Left colon (tissue), 2 donors: ENCODE data around the gene FAM174B. TPM values are rescaled to one million over a fixed set of nuclear protein-coding genes. Genes with fewer than 3 reads are reported as not detected.
A peak's percentile ranks its signal among the peaks of the same experiment; 100 is the strongest.

ENCODE experiments used
- ATAC-seq: fragments of 200-7000 bp; cut with Tn5 transposase; one replicate; pipeline ENCODE4 v1.9.1; 2020; ENCODE audit warnings: mild to moderate bottlenecking, moderate library complexity
- DNase-seq, 2 donors: peaks; one replicate each; pipeline ENCODE4 v3.0.0-alpha.2; 2020
- intact Hi-C, 2 donors: fragments of 100-400 bp; cut with DNase I in 1 of 2; cut with micrococcal nuclease in 1 of 2; formaldehyde crosslinking; loops; one replicate each; pipeline versions ENCODE4 v1.11.2 to v1.14.0; 2022; cut with DNase I, micrococcal nuclease
- total RNA-seq, 2 donors: library from RNA; stranded (reverse); fragmentation: NEBNext Ultra II Directional; extraction: Animal tissue kit (Norgen Biotek cat#: 25700); gene quantifications; one replicate each; pipeline ENCODE4 v1.2.1, GENCODE V29; 2021
- donor health status: DM: no; HTN: no; CAD: no.
- donor health status: DM: yes; HTN: yes; CAD: no.

Gene FAM174B
- total RNA-seq, 2 donors from 2014 or later = 29.5 to 32.4 TPM

DNA sequence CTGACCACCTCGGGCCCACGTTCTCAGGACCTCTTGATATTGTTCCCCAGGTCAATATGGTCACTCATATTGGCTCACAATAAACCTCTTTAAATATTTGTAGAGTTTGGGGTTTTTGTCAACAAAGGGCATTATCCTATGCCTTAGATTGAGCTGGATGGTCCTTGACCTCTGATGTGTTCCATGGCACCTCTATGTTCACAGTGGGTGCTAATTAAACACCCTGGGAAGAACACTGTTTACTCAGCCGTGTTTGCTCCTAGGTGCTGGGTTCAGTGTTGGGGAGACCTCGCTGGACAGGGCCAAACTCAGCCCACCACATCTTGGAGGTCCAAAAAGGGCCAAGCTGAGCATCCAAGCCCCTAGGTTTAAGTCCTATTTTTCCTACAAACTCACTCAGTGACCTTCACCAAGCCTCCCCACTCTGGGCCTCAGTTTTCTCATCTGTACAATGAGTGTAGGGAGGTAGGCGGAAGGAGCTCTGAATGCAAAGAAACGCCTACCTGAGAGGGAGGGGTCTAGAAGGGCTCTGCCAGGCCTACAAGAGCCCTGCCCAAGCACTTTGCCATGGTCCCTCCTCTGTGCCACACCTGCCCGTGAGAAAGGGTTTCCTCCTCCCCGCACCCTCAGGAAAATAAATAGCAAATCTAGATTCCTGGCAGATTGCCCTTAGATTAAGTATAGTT lies 7.2 kb downstream of the FAM174B start:
- intact Hi-C loops = no loop called here
- no peak for DNase-seq
- peak; percentile 64 for ATAC-seq

DNA sequence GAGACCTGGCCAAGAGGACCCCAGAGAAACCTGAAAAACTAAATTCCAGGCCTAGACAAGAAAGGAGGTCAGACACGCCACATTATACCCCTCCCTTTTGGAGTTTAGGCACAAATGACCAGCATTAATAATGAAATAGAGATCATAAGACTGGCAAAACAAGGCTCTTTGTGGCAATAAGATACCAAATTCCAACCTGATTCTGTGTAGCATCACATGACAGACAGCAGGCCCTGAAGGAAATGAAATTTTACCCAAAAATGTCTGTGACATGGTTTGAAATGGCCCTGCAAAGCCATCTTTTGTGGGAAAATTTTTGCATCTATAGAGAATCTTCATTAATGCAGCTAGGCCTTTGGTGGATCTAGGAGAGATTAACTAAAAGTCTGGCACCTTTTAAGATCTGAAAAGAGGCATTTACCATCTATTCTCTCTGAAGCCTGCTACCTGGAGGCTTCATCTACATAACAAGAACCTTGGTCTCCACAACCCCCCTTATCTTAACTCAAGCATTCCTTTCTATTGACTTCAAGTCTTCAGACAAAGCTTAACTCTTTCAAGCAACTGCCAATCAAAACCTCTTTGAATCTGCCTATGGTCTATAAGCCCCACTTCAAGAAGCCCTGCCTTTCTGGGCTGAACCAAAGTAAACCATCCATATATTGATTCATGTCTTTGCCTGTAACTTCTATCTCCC lies 8.0 kb downstream of the FAM174B start:
- DNase-seq = no peak
- no peak for ATAC-seq
- intact Hi-C loops = no loop called here

DNA sequence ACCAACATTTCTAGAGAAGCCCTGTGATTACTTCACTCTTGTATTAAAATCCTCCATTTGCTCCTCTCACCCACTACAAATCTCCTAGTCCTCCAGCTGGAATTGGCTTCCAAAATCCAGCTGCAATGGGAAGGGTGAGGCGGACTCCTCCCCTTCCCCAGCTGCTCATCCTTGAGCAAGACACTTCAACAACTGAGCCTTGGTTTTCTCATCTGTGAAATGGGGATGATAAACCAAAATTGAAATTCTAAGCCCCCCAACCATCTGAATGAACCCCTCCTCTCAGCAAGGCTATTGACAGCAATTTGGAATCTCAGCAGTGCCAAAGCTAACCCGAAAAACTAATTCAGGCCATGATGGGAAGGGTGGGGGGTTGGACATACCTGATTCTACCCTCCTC lies 9.4 kb downstream of the FAM174B start:
- ATAC-seq (no peak), DNase-seq (no peak)
- intact Hi-C loops = no loop called here

DNA sequence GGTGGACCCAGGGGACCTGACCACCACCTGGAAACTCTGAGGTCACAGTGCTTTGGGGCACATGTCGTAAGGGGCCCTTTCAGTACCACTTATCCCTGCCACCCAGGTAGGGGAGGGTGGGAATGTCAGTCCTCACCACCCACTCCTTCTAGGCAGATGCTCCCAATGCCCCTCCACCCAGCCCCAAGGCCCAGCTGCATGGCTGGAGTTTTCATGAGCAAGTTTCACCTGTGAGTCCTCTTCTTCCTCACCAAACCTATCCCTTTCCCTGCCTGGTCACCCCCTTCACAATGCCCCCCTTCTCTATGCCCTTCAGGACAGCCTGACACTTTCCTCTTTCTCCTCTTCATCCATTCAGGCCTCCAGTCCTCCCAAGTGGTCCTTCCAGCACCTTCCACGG lies 9.8 kb downstream of the FAM174B start:
- ATAC-seq (no peak), DNase-seq (no peak)
- intact Hi-C loops = no loop called here

DNA sequence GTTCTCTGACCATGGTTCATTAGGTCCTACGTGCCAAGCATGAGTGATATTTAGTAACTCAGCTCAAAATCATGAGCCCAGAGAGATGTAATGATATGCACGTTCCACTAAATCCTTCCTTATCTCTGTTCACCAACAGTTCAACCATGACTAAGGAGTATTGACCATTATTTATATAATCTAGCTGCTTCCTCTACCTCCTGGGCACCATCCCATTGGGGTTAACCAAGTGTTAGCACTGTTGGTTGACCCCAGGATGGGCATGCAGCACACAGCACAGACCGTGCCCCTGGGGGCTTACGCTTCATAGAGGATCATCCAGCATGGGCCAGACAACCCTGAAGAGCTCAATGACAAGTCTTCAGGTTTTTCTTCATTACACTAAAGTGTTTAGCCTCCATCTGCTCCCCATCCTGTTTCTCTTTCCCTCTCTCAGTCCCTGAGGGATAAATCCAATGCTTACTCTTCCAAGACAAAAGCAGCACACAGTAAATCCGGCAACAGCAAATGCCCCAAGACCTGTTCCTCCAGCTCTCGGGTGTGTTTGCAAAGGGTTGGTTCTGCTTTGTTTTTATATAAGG lies 10.4 kb downstream of the FAM174B start:
- ATAC-seq = peak; percentile 69
- intact Hi-C loops = no loop called here
- DNase-seq = no peak

DNA sequence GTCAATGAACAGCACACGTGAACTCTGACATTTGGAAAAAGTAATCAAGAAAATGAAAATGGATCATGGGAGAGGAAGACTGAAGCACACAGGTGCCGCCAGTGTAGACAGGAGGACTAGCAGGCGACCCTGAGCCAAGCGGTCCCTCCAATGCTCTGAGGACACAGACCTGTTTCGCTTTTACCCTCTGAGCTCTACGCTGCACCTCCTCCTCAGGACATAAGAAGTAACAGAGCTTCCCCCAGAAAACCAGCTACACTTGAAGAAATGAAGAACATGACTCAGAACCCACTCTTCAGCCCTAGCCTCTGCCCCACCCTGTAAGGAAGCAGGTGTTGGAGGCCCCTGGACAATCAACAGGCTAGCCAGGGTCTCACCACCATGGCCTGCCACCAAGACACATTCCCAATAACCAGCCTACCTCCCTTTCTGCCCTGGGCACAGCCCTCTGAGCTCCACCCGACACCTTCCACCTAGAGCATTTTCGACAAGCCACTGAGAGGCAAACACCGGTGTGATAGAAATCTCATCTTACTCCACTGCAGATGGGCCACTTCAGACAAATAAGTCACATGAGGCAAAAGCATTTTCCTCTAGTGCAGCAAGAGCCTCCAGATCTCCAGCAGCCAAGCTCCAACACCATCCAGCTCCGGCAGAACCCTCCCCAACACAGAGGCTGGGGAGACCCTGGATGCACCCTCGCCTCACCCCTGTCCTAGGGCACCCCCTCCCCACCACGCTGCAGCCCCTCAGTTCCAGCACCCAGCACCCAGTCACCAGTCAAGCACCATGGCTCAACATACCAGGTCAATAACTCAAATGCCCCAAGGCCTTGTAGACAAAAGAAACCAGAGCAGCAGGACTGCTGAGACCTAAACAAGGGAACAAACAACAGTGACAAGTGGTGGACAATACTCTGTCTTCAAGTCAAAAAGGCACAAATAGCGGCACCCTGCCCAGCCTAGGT lies 11.4 kb downstream of the FAM174B start:
- intact Hi-C loops = no loop called here
- ATAC-seq = no peak
- DNase-seq = peak in 1 of 2 donors; percentile 19

DNA sequence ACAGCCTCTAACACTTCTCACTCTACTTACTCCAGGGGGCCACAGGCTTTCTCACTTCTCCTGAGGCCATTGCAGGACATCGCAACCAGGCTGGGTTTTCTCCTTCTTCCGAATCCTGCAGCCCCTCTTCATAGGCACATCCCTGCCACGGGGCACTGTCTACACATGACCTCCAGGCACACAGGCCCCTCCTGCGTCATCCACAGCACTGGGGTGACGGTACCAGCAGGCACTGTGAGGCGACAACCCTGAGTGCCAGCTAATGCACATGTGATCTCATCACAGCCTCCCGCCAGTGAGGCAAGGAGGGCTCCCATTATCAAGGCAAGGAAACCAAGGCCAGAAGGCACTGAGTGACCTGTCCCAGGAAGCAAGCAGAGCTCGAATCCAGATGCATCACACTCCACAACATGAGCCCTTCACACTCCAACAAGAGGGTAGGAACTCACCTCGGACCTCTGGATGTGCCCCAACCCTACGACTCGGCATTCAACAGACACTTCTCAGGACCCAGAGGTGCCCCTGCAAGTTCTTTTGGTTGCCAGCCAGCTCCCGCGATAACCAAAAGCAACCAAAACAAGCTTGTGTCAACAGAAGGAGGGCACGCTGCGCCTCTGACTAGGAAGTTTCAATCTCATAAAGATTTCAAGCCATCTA lies 16.7 kb downstream of the FAM174B start:
- ATAC-seq (peak; percentile 51), DNase-seq (peak in 1 of 2 donors; percentile 28)
- intact Hi-C loops = no loop called here

DNA sequence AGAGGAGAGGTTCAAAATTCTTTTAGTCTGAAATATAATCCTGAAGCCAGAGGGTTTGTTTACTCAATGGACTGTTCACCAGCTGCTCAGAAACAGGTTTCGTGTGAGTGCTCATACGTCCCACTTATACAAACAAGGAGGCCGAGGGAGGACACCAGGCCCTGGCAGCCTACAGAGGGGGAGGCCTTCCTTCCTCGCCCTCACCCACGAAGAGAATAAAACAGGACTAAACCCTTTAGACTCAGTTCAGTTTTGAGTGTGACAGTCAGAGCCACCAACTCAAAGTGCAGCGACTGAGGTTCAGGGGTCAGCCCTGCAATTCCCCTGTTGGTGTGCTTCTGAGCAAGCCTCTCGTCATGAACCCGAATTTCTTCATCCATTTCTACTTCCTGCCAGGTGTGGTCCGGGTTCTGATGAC lies 17.3 kb downstream of the FAM174B start:
- ATAC-seq (peak; percentile 89), DNase-seq (peak in 1 of 2 donors; percentile 56)
- intact Hi-C loops = no loop called here

DNA sequence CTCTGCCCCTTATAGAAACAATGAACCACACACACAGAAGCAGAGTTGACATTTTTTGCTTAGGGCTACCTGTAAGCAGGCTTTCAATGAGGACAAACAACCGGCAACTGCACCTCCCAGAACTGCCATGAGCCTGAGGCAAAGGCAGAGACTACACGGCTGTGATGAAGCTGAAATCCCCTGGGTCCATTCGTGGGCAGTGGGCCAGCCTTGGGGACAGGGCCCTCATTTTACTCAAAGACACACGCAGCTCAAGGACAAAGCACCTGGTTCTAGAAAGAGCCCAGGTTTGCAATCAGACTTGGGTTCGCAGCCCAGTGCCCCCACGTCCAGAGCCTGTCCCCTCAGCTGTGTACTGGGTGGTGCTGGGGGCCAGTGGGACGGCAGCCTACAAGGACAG lies 17.9 kb downstream of the FAM174B start:
- peak in 1 of 2 donors; percentile 14 for DNase-seq
- intact Hi-C loops = no loop called here
- no peak for ATAC-seq

DNA sequence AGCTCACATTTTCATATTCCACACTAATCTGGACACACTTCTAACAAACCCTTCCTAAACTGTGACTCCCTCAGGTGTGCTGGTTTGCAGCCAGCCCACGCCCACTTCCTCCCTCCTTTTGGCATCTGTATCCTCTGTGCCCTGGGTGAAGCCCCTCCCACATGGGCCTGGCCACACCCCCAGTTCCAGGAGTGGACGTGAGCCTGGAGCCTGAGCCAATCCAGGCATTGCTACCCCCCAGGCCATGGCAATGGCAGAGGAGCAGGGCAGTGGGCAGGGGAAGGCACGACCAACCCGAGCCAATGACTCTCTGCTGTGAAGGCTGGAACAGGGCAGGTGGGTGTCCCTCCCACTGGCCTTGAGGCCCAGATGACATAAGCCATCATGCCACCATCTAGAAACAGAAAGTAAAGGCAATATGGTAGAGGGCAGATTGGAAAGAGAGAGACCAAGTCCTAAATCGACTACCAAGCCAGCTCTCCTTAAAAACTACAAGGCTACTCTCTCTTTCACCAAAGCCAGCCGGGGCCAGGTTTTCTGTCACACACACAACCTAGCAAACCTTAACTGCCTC lies 18.6 kb downstream of the FAM174B start:
- DNase-seq (peak; percentile 37 to 53), ATAC-seq (peak; percentile 63)
- intact Hi-C loops = no loop called here

DNA sequence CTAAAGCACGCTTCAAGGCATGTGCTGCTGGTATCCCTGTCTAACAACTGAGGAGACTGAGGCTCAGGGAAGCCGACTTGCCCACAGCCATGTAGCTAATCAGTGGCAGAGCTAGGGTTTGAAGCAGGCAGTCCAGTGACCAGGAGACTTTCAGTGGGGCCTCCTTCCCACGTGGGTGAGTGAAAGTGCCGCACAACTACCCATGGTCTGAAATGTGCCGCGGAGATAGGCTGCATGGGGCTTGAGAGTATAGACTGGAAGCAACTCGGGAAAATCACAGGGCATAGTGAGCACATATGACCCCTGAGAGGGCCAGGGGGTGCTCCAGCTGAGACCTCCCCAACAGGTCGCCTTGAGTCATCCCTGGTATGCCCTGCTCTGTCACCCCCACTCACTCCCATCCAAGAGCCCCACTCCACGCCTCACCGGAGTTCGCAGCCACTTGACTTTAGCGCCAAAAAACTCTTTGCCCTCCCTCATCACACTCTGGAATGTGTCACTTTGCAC lies 19.1 kb downstream of the FAM174B start:
- peak in 1 of 2 donors; percentile 24 for DNase-seq
- ATAC-seq = no peak
- intact Hi-C loops = no loop called here

DNA sequence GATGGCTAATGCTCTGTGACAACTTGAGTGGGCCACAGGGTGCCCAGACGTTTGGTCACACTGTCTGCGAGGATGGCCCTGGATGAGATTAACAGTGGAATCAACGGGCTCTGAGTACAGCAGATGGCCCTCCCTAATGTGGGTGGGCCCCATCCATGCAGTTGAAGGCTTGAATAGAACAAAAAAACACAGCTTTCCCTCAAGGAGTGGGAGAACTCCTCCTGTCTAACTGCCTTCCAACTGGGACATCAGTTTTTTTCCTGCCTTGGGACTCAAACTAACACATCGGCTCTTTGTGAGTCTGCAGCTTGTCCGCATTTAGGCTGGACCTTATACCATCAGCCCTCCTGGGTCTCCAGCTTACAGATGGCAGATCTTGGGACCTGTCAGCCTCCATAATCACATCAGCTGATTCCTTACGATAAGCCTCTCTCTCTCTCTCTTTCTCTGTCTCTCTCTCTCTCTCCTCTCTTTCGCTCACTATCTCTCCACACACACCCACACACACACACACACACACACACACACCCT lies 20.8 kb downstream of the FAM174B start:
- ATAC-seq (no peak), DNase-seq (no peak)
- intact Hi-C loops = no loop called here

DNA sequence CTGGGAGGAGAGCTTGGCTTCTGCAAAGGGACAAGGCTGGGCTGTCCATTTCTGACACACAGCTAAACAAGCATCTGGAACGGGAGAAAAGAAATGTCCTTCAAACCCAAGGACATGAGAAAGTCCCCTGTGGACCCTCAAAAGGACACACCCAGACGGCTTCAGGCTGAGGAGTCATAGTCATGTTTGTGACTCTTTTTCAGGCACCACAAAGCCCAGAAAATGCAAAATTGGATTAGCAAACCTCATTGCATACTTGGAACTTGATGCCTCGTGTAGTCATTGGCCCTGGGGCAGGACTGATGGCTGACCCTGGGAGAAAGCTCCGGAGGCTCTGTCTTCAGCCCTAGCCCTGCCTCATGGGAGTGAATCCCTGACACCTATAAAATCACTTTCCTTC lies 21.5 kb downstream of the FAM174B start:
- DNase-seq = peak in 1 of 2 donors; percentile 19

DNA sequence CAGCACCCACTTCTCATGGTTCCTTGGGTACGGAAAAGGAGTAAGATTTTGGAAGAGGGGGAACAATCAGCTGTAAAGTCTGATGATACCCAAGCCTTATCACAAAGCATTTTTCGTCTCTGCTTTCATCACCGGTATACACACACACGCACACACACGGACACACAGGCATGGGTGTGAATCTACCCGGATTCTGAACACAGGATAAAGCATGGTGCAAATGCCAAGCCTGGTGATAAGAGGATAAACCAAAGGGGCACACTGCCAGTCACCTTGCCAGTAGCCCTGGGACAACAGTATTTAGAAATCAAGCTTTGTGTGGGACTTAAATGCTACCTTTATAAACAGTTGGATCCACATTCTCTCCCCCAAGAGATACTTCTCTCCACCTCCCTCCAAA lies 22.2 kb downstream of the FAM174B start:
- ATAC-seq = no peak
- DNase-seq = no peak
- intact Hi-C loops = no loop called here

More for the DNA sequence above, 21.5 kb downstream of the FAM174B start:
- intact Hi-C loops = no loop called here
- no peak for ATAC-seq

DNA sequence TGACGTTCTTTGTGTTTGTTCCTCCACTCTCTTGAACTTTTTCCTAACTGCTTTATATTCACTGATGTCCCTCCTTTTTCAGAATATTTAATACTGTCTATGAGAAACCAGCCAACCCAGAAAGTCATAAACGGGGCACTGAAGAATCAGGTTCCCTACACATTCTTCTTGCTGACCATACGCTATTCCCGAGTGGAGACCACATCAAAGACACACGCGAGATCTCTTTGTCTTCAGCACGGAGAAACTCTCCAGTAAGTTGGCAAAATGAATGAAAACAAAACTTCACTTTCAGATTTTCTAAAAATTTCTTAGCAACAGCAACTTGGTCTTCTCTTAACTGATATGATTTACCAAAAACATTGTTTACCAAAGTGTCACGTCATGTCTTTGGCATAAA lies 22.6 kb downstream of the FAM174B start:
- intact Hi-C loops = no loop called here
- no peak for DNase-seq

DNA sequence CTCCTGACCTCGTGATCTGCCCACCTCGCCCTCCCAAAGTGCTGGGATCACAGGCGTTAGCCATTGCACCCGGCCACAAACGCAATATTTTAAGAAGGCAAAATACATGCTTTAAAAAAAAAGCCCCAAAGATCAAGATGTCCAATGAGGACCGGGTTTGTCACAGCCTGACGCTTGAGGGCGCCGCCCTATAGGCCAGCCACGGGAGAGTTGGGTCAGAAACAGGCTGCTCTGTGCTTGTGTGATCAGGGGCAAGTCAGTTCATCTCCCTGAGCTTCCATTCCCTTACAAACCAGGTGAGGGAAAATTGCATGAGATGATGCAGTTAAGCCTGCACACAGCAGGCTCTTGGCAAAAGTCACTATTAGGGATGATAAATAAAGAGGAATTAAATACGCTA lies 23.9 kb downstream of the FAM174B start:
- ATAC-seq (no peak), DNase-seq (no peak)
- intact Hi-C loops = no loop called here

More for the DNA sequence above, 22.6 kb downstream of the FAM174B start:
- no peak for ATAC-seq

DNA sequence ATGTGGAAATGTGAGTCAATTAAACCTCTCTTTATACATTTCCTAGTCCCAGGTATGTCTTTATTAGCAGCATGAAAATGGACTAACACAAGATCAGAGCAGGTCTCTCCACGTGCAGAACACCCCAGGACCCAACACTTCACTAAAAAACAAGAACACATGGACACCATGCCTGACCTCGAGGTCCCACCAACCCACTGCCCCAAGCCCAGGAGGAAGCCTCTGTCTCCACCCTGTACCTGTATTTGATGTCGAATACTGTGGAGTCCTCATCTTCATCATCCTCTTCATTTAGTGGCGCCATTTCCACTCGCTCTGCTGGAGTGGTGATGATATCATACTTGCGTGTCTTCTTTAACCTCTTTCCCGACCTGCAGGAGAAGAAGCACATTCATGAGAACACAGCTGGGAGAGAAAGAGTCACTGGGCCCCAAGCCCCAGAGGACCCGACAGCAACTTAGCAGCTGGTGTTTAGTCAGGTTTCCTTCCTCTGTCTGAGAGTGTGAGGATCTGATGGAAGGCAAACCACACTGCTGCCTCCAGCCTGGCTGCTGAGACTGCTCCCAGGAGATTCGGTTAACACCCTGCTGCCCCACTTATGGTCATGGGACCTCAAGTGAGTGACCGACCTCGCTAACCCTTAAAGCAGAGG lies 25.5 kb downstream of the FAM174B start:
- intact Hi-C loops = no loop called here
- no peak for DNase-seq
- no peak for ATAC-seq
